Measurements from ENCODE around the gene CEP192.
A peak's percentile ranks its signal among the peaks of the same experiment; 100 is the strongest.

Gene CEP192

DNA sequence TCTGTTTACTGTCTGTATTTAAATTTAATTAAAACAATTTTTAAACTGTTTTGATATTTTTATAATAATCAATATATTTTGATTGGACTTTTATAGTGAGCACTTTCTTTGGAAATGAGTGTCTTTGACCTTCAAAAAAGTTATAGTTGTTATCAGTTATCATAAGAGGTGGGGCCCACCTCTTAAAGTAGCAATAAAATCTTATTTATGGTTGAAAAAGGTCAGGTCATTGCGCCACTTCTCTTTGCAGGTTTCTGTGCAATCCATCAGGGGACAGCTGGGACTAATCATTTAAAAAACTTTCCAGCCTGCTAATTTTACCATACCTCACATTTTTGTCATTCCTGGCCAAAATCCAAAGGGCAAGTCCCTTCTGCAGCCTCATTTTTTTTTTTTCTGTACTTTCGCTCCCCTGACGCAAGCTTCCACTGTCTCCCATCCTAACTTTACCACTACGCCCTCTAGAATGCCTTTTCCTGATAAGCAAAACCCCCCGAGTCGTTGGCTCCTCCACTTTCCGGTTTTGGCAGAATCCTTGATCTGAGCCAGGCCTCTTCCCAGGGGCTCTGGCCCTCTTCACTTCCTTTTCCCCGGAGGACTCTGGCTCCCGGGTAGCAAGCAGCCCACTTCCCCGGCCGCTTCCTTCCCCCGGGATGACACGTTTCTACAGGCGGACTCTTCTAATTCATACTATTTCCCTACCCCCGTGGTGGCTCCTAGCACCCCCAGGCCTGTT is 44.4 kb upstream of the CEP192 start:
- Histone ChIP-seq H2AFZ (peak overlapping the region; percentile 75), H3K79me2 (peaks cover 16% of the 10 kb centered on the region), H3K36me3 (ENCODE audit: control insufficient read depth, insufficient read depth, low read length) (no peaks in the 10 kb centered on the region), H3K9me3 (ENCODE audit: control insufficient read depth, low read length) (no peaks in the 10 kb centered on the region), H3K27ac (peak overlapping the region; percentile 90), H3K4me2 (ENCODE audit: low read length) (peak overlapping the region; percentile 79), H3K9ac (peak overlapping the region; percentile 20), H3K4me3 (ENCODE audit: low read depth, low read length) (peak overlapping the region; percentile 75), H3K27me3 (ENCODE audit: control insufficient read depth, insufficient read depth, low read length) (no peaks in the 10 kb centered on the region), H3K4me1 (peaks cover 8% of the 10 kb centered on the region)
- peak; percentile 10 for TF ChIP-seq CTCF (IDR thresholded peaks at IDR 0.05)

DNA sequence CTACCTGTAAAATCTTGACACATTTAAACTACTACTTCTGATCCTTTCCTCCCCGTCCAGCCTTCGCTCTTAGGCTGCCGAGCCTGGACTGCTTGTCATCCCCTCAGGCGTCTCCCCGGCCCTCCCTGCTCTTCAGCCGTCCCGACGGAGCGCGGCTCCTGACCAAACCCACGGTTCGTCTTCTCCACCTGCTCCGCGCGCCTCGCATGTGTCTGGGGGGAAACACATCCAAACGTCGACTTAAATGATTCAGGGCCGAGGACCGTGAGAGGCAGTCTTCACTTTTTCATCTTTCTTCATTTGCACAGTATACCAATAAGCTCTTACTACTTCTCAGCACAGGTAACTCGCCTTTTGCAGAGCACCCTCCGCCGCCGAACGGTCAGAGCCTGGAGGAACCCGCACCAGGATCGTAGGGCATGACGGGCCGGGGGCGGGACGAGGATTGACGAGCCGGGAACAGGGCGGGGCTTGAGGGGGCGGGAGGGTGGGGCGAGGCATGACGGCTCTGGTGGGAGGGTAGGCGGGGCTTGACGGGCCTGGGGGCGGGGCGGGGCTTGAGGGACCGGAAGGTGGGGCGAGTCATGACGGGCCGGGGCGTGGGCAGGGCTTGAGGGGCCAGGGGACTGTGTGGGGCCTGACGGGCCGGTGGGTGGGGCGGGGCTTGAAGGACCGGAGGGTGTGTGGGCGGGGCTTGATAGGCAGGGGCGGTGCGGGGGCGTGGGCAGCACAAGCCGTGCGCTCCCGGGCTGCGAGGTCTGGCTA is 43.7 kb upstream of the CEP192 start, which contains the start of gene SEH1L:
SEH1L (plus strand) TSS at position 727 of the 765 bp plus-strand sequence. CDS start 111 bp downstream, outside the sequence.
- Histone ChIP-seq H3K27ac (peak within 1 kb of the TSS; percentile 96), H3K36me3 (ENCODE audit: control insufficient read depth, insufficient read depth, low read length) (no peaks in the 10 kb centered on the region), H3K4me2 (ENCODE audit: low read length) (peak within 1 kb of the TSS; percentile 79), H3K79me2 (peaks cover 16% of the 10 kb centered on the region), H3K27me3 (ENCODE audit: control insufficient read depth, insufficient read depth, low read length) (no peaks in the 10 kb centered on the region), H2AFZ (peak within 1 kb of the TSS; percentile 89), H3K4me3 (ENCODE audit: low read depth, low read length) (peak within 1 kb of the TSS; percentile 75), H3K9me3 (ENCODE audit: control insufficient read depth, low read length) (no peaks in the 10 kb centered on the region), H3K9ac (peak within 1 kb of the TSS; percentile 75), H3K4me1 (peaks cover 8% of the 10 kb centered on the region)
- TF ChIP-seq CTCF (IDR thresholded peaks at IDR 0.05) = no peak

- Histone ChIP-seq H3K9ac (peak overlapping the region; percentile 75), H3K36me3 (ENCODE audit: control insufficient read depth, insufficient read depth, low read length) (no peaks in the 10 kb centered on the region), H3K4me2 (ENCODE audit: low read length) (peak overlapping the region; percentile 74), H2AFZ (peak overlapping the region; percentile 89), H3K79me2 (peaks cover 16% of the 10 kb centered on the region), H3K27me3 (ENCODE audit: control insufficient read depth, insufficient read depth, low read length) (no peaks in the 10 kb centered on the region), H3K9me3 (ENCODE audit: control insufficient read depth, low read length) (no peaks in the 10 kb centered on the region), H3K4me1 (peaks cover 8% of the 10 kb centered on the region), H3K4me3 (ENCODE audit: low read depth, low read length) (peak overlapping the region; percentile 74), H3K27ac (peak overlapping the region; percentile 96)
- peak; percentile 8 for TF ChIP-seq CTCF (IDR thresholded peaks at IDR 0.05)
Measured at GRCh38 chr18:12948050-12948804, 42.9 kb upstream of the CEP192 start.

DNA sequence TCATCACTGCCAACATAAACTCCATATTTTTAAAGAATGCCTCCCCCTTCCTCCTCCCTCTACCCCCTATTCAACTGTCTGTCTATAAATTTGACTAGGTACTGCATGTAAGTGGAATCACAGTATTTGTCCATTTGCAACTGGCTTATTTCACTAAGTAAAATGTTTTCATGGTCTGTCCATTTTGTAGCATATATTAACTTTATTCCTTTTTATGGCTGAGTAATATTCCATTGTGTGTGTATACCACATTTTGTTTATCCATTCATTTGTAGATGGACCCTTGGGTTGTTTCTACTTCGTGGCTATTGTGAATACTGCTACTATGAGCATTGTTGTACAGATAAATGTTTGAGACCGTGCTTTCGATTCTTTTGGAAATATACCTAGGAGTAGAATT is 32.7 kb upstream of the CEP192 start:
- Histone ChIP-seq H3K27me3 (ENCODE audit: control insufficient read depth, insufficient read depth, low read length) (no peaks in the 10 kb centered on the region), H3K4me2 (ENCODE audit: low read length) (no peak overlapping the region), H3K9me3 (ENCODE audit: control insufficient read depth, low read length) (no peaks in the 10 kb centered on the region), H3K9ac (no peak overlapping the region), H3K4me1 (peaks cover 3% of the 10 kb centered on the region), H3K79me2 (peaks cover 6% of the 10 kb centered on the region), H3K27ac (no peak overlapping the region), H3K36me3 (ENCODE audit: control insufficient read depth, insufficient read depth, low read length) (no peaks in the 10 kb centered on the region), H2AFZ (no peak overlapping the region), H3K4me3 (ENCODE audit: low read depth, low read length) (no peak overlapping the region)
- TF ChIP-seq CTCF (IDR thresholded peaks at IDR 0.05) = no peak

Measured in parathyroid adenoma (tissue), 2 donors.